Measurements from ENCODE around the gene AURKB. TPM values are rescaled to one million over a fixed set of nuclear protein-coding genes. Genes with fewer than 3 reads are reported as not detected.
A peak's percentile ranks its signal among the peaks of the same experiment; 100 is the strongest.

The AURKB gene
- total and polyA plus RNA-seq, 10 of the 15 experiments (the other 5 are each of a cell fraction or from before 2014, with no cell fraction given) = 52.7 to 209 (median 128) TPM

GRCh38 chr17:8160741-8161221 is 49.6 kb downstream of the AURKB start:
- Histone ChIP-seq H2AFZ (ENCODE audit: control insufficient read depth, low read depth, low read length) (no peak overlapping the region), H3K27ac (ENCODE audit: control insufficient read depth, insufficient read depth) (peak overlapping the region; percentile 34; the same call in 1 of the 2 replicates), H4K20me1 (ENCODE audit: control insufficient read depth, insufficient read depth) (no peaks in the 10 kb centered on the region), H3K4me2 (ENCODE audit: control insufficient read depth, insufficient read depth) (peak overlapping the region; percentile 100), H3K9ac (ENCODE audit: control insufficient read depth, insufficient read depth, low read length) (peak overlapping the region; percentile 28), H3K27me3 (replicated peaks in 1 of 2; ENCODE audit: control insufficient read depth in 2 of 2, insufficient read depth in 2 of 2, low read length in 1 of 2) (no peaks in the 10 kb centered on the region), H3K4me3 (peak overlapping the region; percentile 95; the same call in 1 of the 2 replicates), H3K36me3 (ENCODE audit: control insufficient read depth in 2 of 2, insufficient read depth in 2 of 2, low read length in 1 of 2) (peaks cover 0 to 5% of the 10 kb centered on the region in 2 experiments; a peak in 1 of 4 replicates), H3K79me2 (ENCODE audit: control insufficient read depth, insufficient read depth, low read length) (peaks cover 24% of the 10 kb centered on the region), H3K4me1 (ENCODE audit: control insufficient read depth, insufficient read depth, low read length) (peaks cover 34% of the 10 kb centered on the region), H3K9me3 (replicated peaks; ENCODE audit: control insufficient read depth, insufficient read depth, low read length) (no peaks in the 10 kb centered on the region)
- ATAC-seq = no peak
- no peak for TF ChIP-seq PRDM15 (CRISPR knock-in tag; IDR thresholded peaks at IDR 0.05)
- TF ChIP-seq CEBPZ (IDR thresholded peaks at IDR 0.05; ENCODE audit: low read depth, low read length) = no peak
- TF ChIP-seq MAX (IDR thresholded peaks at IDR 0.05; ENCODE audit: low read depth, low read length) = no peak
- TF ChIP-seq NFYB (IDR thresholded peaks at IDR 0.05; ENCODE audit: insufficient read depth, low read depth, low read length) = no peak
- no peak for TF ChIP-seq FOS (IDR thresholded peaks at IDR 0.05; ENCODE audit: borderline replicate concordance, extremely low read depth, insufficient read length)
- TF ChIP-seq ZNF274 (IDR thresholded peaks at IDR 0.05; ENCODE audit: insufficient read depth, insufficient read length) = no peak
- TF ChIP-seq BACH1 (IDR thresholded peaks at IDR 0.05; ENCODE audit: borderline replicate concordance) = peak; percentile 14; the same call in 1 of the 2 replicates
- TF ChIP-seq ZNF24 (IDR thresholded peaks at IDR 0.05) = no peak
- ChIA-PET SMC1A (ENCODE audit: uncharacterized antibody, unreplicated experiment) (interaction anchor here (0.6 to 2.7 kb wide), 13 partner anchors 10 to 140 kb away, joined by 3 to 15 read pairs (median 3); no protein-coding TSS in a partner anchor), CTCF (interaction anchor here (0.7 to 2.3 kb wide), 13 partner anchors 11 to 171 kb away, joined by 3 to 11 read pairs (median 5); no protein-coding TSS in a partner anchor), POLR2A (interaction anchor here (0.9 to 2.6 kb wide), 5 partner anchors 9 to 26 kb away, joined by 3 to 12 read pairs (median 4); partner anchors contain the start of gene PER1), RAD21 (ENCODE audit: unreplicated experiment) (interaction anchor here (1.1 to 2.2 kb wide), 5 partner anchors 12 to 61 kb away, joined by 3 to 9 read pairs (median 3); no protein-coding TSS in a partner anchor)
- intact Hi-C loops (cut with micrococcal nuclease; ENCODE audit: unreplicated experiment) = loop anchor here (5.0 kb wide), 1 partner anchor 98 kb away; no protein-coding TSS in a partner anchor
- DNase-seq (ENCODE audit: low read depth, low spot score) = no peak
- in situ Hi-C loops (cut with MboI) = no loop called here
- BruUV-seq (replicated peaks) = no TSS peak
- no peak for FAIRE-seq
- 52% methylated on average over 5 of the region's 5 CpGs for WGBS (ENCODE audit: insufficient coverage, insufficient replicate concordance, low lambda C conversion rate, missing lambda C conversion rate)

Measured in GM12878 (cell line).